Endothelial cell of umbilical vein (primary cell): Measurements from ENCODE around the gene PLD1. TPM values are rescaled to one million over a fixed set of nuclear protein-coding genes. Genes with fewer than 3 reads are reported as not detected.

ENCODE experiments used
- BruUV-seq: library from RNA; stranded (reverse); fragments of 400-500 nt; replicated peaks from 2 replicates; lab custom pipeline; 2021; lab: Mats Ljungman, UMichigan
- CTCF ChIA-PET: fragments of 300-600, 350-600 bp; sonication (Branson Sonifier 250); formaldehyde crosslinking; loops from one replicate; lab custom pipeline; 2021; ENCODE audit warnings: antibody characterized with exemption, inconsistent platforms; lab: Charles Lee
- POLR2A ChIA-PET: fragments of 300-600, 350-600 bp; sonication (Branson Sonifier 250); formaldehyde crosslinking; loops from one replicate; lab custom pipeline; 2021; ENCODE audit warnings: antibody characterized with exemption, inconsistent platforms; lab: Charles Lee
- DNase-seq: peaks from one replicate; pipeline ENCODE4 v3.0.0-alpha.2; 2011; ENCODE audit warnings: low read depth, low spot score
- FAIRE-seq: peaks from 2 replicates; lab custom pipeline; 2011; peaks lifted over from hg19 to GRCh38; lab: Jason Lieb, UNC
- H2AFZ ChIP-seq: 2 replicates; pipeline ENCODE4 v1.6.0; 2012; ENCODE audit warnings: low read depth, low read length, control low read depth, inconsistent platforms
- H3K27ac ChIP-seq: 2 replicates; pipeline ENCODE4 v1.5.1; 2011; ENCODE audit warnings: low read depth, mild to moderate bottlenecking, control low read depth, low read length, moderate library complexity; ENCODE audit not compliant: insufficient read depth
- H3K27me3 ChIP-seq, 2 experiments: 2 replicates each; pipeline versions ENCODE4 v1.6.0 to v1.6.1; 2011; ENCODE audit warnings: low read length in 2 of 2, mixed read lengths in 1 of 2; ENCODE audit not compliant: control insufficient read depth in 2 of 2, insufficient read depth in 2 of 2
- H3K36me3 ChIP-seq, 2 experiments: 2 replicates in 1 of 2; 3 replicates in 1 of 2; pipeline ENCODE4 v1.5.1; 2011; ENCODE audit warnings: low read length in 2 of 2, mild to moderate bottlenecking in 1 of 2, moderate library complexity in 1 of 2; ENCODE audit not compliant: control insufficient read depth in 2 of 2, insufficient read depth in 2 of 2; ENCODE audit errors: extremely low read depth in 1 of 2
- H3K4me1 ChIP-seq: 3 replicates; pipeline ENCODE4 v1.5.1; 2011; ENCODE audit warnings: mild to moderate bottlenecking, low read length; ENCODE audit not compliant: control insufficient read depth, insufficient read depth; ENCODE audit errors: extremely low read depth
- H3K4me2 ChIP-seq: 2 replicates; pipeline ENCODE4 v1.6.1; 2011; ENCODE audit warnings: low read length, control low read depth, mixed read lengths; ENCODE audit not compliant: insufficient read depth
- H3K4me3 ChIP-seq, 3 experiments: fragments of 200-600 bp in 1 of 3; sonication (generic), shearing (Covaris generic) in 1 of 3; replicated peaks in 1 of 3; 2 replicates each; pipeline ENCODE4 v1.5.1; 2011 to 2016; ENCODE audit warnings: control low read depth in 3 of 3, low read length in 3 of 3, mild to moderate bottlenecking in 2 of 3, inconsistent platforms in 1 of 3, low read depth in 1 of 3, moderate library complexity in 1 of 3; ENCODE audit not compliant: insufficient read depth in 1 of 3
- H3K79me2 ChIP-seq: 2 replicates; pipeline ENCODE4 v1.6.0; 2012; ENCODE audit warnings: low read length, inconsistent platforms; ENCODE audit not compliant: control insufficient read depth, insufficient read depth
- H3K9ac ChIP-seq: replicated peaks from 2 replicates; pipeline ENCODE3; 2011; ENCODE audit warnings: low read length, control low read depth; ENCODE audit not compliant: insufficient read depth; ENCODE audit errors: extremely low read depth
- H3K9me1 ChIP-seq: replicated peaks from 3 replicates; pipeline ENCODE4 v1.6.0; 2011; ENCODE audit warnings: mild to moderate bottlenecking, low read length; ENCODE audit not compliant: control insufficient read depth, insufficient read depth; ENCODE audit errors: extremely low read depth
- H3K9me3 ChIP-seq: replicated peaks from 2 replicates; pipeline ENCODE4 v1.5.1; 2012; ENCODE audit warnings: low read length, inconsistent platforms; ENCODE audit not compliant: control insufficient read depth, insufficient read depth
- H4K20me1 ChIP-seq: replicated peaks from 2 replicates; pipeline ENCODE3; 2011; ENCODE audit warnings: mild to moderate bottlenecking, low read length; ENCODE audit not compliant: control insufficient read depth, insufficient read depth; ENCODE audit errors: extremely low read depth
- CTCF ChIP-seq, 2 donors: IDR thresholded peaks; 1 replicate in 1 of 2; 2 replicates in 1 of 2; pipeline ENCODE4 v1.5.1; 2011; ENCODE audit warnings: low read length in 2 of 2, mild to moderate bottlenecking in 2 of 2, moderate library complexity in 2 of 2, control low read depth in 1 of 2, inconsistent platforms in 1 of 2, low read depth in 1 of 2; ENCODE audit not compliant: insufficient read depth in 1 of 2; ENCODE audit errors: extremely low read depth in 1 of 2
- EZH2 ChIP-seq: IDR thresholded peaks from 2 replicates; pipeline ENCODE4 v1.6.1; 2012; ENCODE audit warnings: borderline replicate concordance, low read depth, mild to moderate bottlenecking, moderate library complexity, low read length, inconsistent platforms; ENCODE audit not compliant: severe bottlenecking
- FOS ChIP-seq: IDR thresholded peaks from 2 replicates; pipeline ENCODE4 v1.6.1; 2011; ENCODE audit warnings: mild to moderate bottlenecking, low read length, moderate library complexity, borderline replicate concordance; ENCODE audit not compliant: insufficient read depth
- GATA2 ChIP-seq: IDR thresholded peaks from 2 replicates; pipeline ENCODE4 v1.7.0; 2011; ENCODE audit warnings: low read depth, mild to moderate bottlenecking, moderate library complexity, mixed read lengths, low read length; ENCODE audit not compliant: insufficient read length, insufficient read depth
- JUN ChIP-seq: IDR thresholded peaks from 2 replicates; pipeline ENCODE4 v1.6.1; 2011; ENCODE audit warnings: borderline replicate concordance, low read depth; ENCODE audit not compliant: insufficient read length, insufficient read depth
- MAX ChIP-seq: IDR thresholded peaks from 2 replicates; pipeline ENCODE4 v1.6.1; 2011; ENCODE audit not compliant: insufficient read depth, insufficient read length
- MYC ChIP-seq: IDR thresholded peaks from one replicate; pipeline ENCODE4 v1.6.1; 2011; ENCODE audit warnings: mild to moderate bottlenecking, low read depth, low read length
- POLR2A ChIP-seq: IDR thresholded peaks from 2 replicates; pipeline ENCODE4 v1.6.1; 2012; ENCODE audit warnings: low read depth, mild to moderate bottlenecking, control low read depth, low read length
- POLR2AphosphoS5 ChIP-seq: IDR thresholded peaks from 2 replicates; pipeline ENCODE4 v1.6.1; 2012; ENCODE audit warnings: low read depth, mild to moderate bottlenecking, control low read depth, low read length, moderate library complexity; ENCODE audit not compliant: insufficient read depth
- dilution Hi-C: fragments of 300-500 bp; cut with MboI; formaldehyde crosslinking; loops from one replicate; pipeline ENCODE4 v1.15.0; 2019; ENCODE audit warnings: low sequenced_read_pairs; ENCODE audit not compliant: extremely low pct_ligation_motif_present
- intact Hi-C: fragments of 100-400 bp; cut with micrococcal nuclease; formaldehyde crosslinking; loops from one replicate; pipeline ENCODE4 v1.10.0; 2022
- polyA plus RNA-seq, 4 experiments: library from polyadenylated mRNA; depleted of rRNA in 3 of 4; stranded (reverse) in 3 of 4; unstranded in 1 of 4; fragments of >200 nt; gene quantifications; 2 replicates each; pipeline versions ENCODE4 v1.2.1 to v1.2.3, GENCODE V29; 2011 to 2012; ENCODE audit warnings: missing spikeins in 1 of 4
- total RNA-seq: library from RNA; stranded (reverse); gene quantifications from 2 replicates; pipeline ENCODE4 v1.2.3, GENCODE V29; 2021

The PLD1 gene
- total and polyA plus RNA-seq, 2 donors (not counting 3 experiments of a cell fraction or from before 2014, with no cell fraction given): 42.0 to 108 TPM

- Histone ChIP-seq H3K36me3 (no peaks in the 10 kb centered on the region), H3K9me1 (no peaks in the 10 kb centered on the region), H3K9ac (peak overlapping the region; percentile 63), H3K4me2 (peak overlapping the region; percentile 61), H4K20me1 (no peaks in the 10 kb centered on the region), H3K27ac (peak overlapping the region; percentile 74), H3K4me1 (peaks cover 50% of the 10 kb centered on the region), H3K27me3 (no peaks in the 10 kb centered on the region), H3K9me3 (no peaks in the 10 kb centered on the region), H3K4me3 (no peak overlapping the region), H3K79me2 (no peaks in the 10 kb centered on the region), H2AFZ (no peak overlapping the region)
- FAIRE-seq (no peak), DNase-seq (no peak)
- dilution Hi-C loops: no loop called here
- POLR2A ChIA-PET: interaction anchor here (1.0 to 2.2 kb wide), 2 partner anchors 21 to 35 kb away, joined by 4 to 6 read pairs; partner anchors contain the start of gene PLD1
- intact Hi-C loops: loop anchor here (1.0 to 2.0 kb wide), 5 partner anchors 20 to 782 kb away; partner anchors contain the start of gene PLD1
- TF ChIP-seq FOS: no peak
- no peak for TF ChIP-seq JUN
- TF ChIP-seq GATA2: no peak
- no peak for TF ChIP-seq MAX
- no peak for TF ChIP-seq EZH2
- no peak for TF ChIP-seq MYC
- no peak for TF ChIP-seq POLR2A
- no peak for TF ChIP-seq CTCF (IDR thresholded peaks at IDR 0.05; ENCODE audit: extremely low read depth in 1 of 2, insufficient read depth in 1 of 2, low read depth in 1 of 2, low read length in 2 of 2)
- no peak for TF ChIP-seq POLR2AphosphoS5
- CTCF ChIA-PET: interaction anchor here (0.7 to 3.3 kb wide), 30 partner anchors 8 to 869 kb away, joined by 3 to 62 read pairs (median 6); partner anchors contain the start of genes FNDC3B and PLD1
- BruUV-seq: no TSS peak
These were observed 20.2 kb upstream of the PLD1 start for GRCh38 chr3:171830518-171830875.
